Epithelial cell of esophagus (primary cell): ENCODE measurements around the gene CHRNG.

Experiments used
- DNase-seq: peaks from one replicate; pipeline ENCODE4 v3.0.0; 2010; ENCODE audit warnings: low read depth
- H3K4me3 ChIP-seq: 2 replicates; pipeline ENCODE4 v1.5.1; 2011; ENCODE audit warnings: mild to moderate bottlenecking, low read length, control low read depth
- CTCF ChIP-seq: IDR thresholded peaks from 2 replicates; pipeline ENCODE4 v1.5.1; 2011; ENCODE audit warnings: low read depth, mild to moderate bottlenecking, low read length, control low read depth, inconsistent platforms; ENCODE audit not compliant: insufficient read depth; ENCODE audit errors: missing control alignments

The CHRNG gene

GRCh38 chr2:232518844-232519243 is 20.6 kb upstream of the CHRNG start:
- DNase-seq = peak; percentile 10
- no peak for TF ChIP-seq CTCF
- H3K4me3 ChIP-seq = no peak overlapping the region

GRCh38 chr2:232519581-232520438 is 19.7 kb upstream of the CHRNG start, which contains the start of gene PRSS56:
TSS of gene PRSS56 (plus strand) at chr2:232520388. CDS start at chr2:232520599, 211 bp downstream.
- no peak for DNase-seq
- no peak within 1 kb of the TSS for H3K4me3 ChIP-seq
- no peak for TF ChIP-seq CTCF

GRCh38 chr2:232520489-232520888 is 19.0 kb upstream of the CHRNG start:
- TF ChIP-seq CTCF = no peak
- no peak overlapping the region for H3K4me3 ChIP-seq
- no peak for DNase-seq

GRCh38 chr2:232521098-232521497 is 18.4 kb upstream of the CHRNG start:
- no peak overlapping the region for H3K4me3 ChIP-seq
- TF ChIP-seq CTCF = no peak
- DNase-seq = no peak

GRCh38 chr2:232521959-232522622 is 17.4 kb upstream of the CHRNG start:
- peak; percentile 38 for DNase-seq
- peak; percentile 21 for TF ChIP-seq CTCF
- H3K4me3 ChIP-seq = no peak overlapping the region

GRCh38 chr2:232522623-232523401 is 16.7 kb upstream of the CHRNG start:
- H3K4me3 ChIP-seq = no peak overlapping the region
- no peak for TF ChIP-seq CTCF
- DNase-seq = no peak
